Measurements from ENCODE around the gene GPR75. TPM values are rescaled to one million over a fixed set of nuclear protein-coding genes. Genes with fewer than 3 reads are reported as not detected.

The GPR75 gene
- total and polyA plus RNA-seq, 2 of the 13 experiments (the other 11 are each of a cell fraction or from before 2014, with no cell fraction given): 3.3 to 4.1 TPM

- ChIA-PET POLR2A (no interaction called here), CTCF (ENCODE audit: low intra/inter-chr PET ratio, low total read pairs) (no interaction called here)
- DNase-seq (ENCODE audit: low spot score): no peak
- H4K20me1 ChIP-seq (ENCODE audit: insufficient read depth, low read length): no peaks in the 10 kb centered on the region
- no peak for FAIRE-seq
- in situ Hi-C loops (cut with HindIII; ENCODE audit: extremely low pct_ligation_motif_present, low pct_unique_long_range_greater_than_20kb): no loop called here
- H3K4me1 ChIP-seq (ENCODE audit: insufficient read depth, low read length): 0 out of 2 replicates have a peak, but pooled peaks cover 6% of the 10 kb centered on the region
- no peak overlapping the region for H3K4me2 ChIP-seq (ENCODE audit: low read depth, low read length)
- H3K27ac ChIP-seq (ENCODE audit: extremely low read length, insufficient read depth, low read length): no peak overlapping the region
- H3K9ac ChIP-seq (ENCODE audit: insufficient read depth, low read depth, low read length): no peak overlapping the region
- H3K36me3 ChIP-seq (replicated peaks in 1 of 2; ENCODE audit: control insufficient read depth in 1 of 2, insufficient read depth in 2 of 2, low read length in 2 of 2): peaks cover 14 to 83% of the 10 kb centered on the region in 2 experiments
- BruUV-seq (replicated peaks): no TSS peak
- H3K4me3 ChIP-seq (replicated peaks in 1 of 3; ENCODE audit: insufficient read depth in 1 of 3, low read depth in 2 of 3, low read length in 3 of 3): no peak overlapping the region
- no peak overlapping the region for H2AFZ ChIP-seq (ENCODE audit: low read length)
- H3K79me2 ChIP-seq (ENCODE audit: insufficient read depth, low read length): no peaks in the 10 kb centered on the region
- no peaks in the 10 kb centered on the region for H3K27me3 ChIP-seq (ENCODE audit: control insufficient read depth in 1 of 2, insufficient read depth in 2 of 2, low read length in 2 of 2)
- ATAC-seq: no peak
- H3K9me3 ChIP-seq (ENCODE audit: low read length): no peaks in the 10 kb centered on the region
- intact Hi-C loops (cut with micrococcal nuclease; ENCODE audit: unreplicated experiment): no loop called here
- TF ChIP-seq CEBPB (IDR thresholded peaks at IDR 0.05; ENCODE audit: borderline replicate concordance, low read depth, low read length) (peak; percentile 49; the same call in 1 of the 2 replicates), ATF7 (IDR thresholded peaks at IDR 0.05) (peak; percentile 58; the same call in 1 of the 2 replicates), ATF7 (CRISPR knock-in tag; IDR thresholded peaks at IDR 0.05) (no peak), ASH2L (IDR thresholded peaks at IDR 0.05; ENCODE audit: insufficient read length, low read depth, low read length) (no peak), ZNF713 (CRISPR knock-in tag; IDR thresholded peaks at IDR 0.05) (no peak), FOSL2 (CRISPR knock-in tag; IDR thresholded peaks at IDR 0.05) (no peak), ZBTB1 (CRISPR knock-in tag; IDR thresholded peaks at IDR 0.05; ENCODE audit: borderline replicate concordance) (no peak), MTF2 (CRISPR knock-in tag; IDR thresholded peaks at IDR 0.05; ENCODE audit: borderline replicate concordance) (no peak), MTF1 (CRISPR knock-in tag; IDR thresholded peaks at IDR 0.05) (no peak), CREB1 (IDR thresholded peaks at IDR 0.05) (no peak), CREB1 (CRISPR knock-in tag; IDR thresholded peaks at IDR 0.05) (no peak), ZNF761 (CRISPR knock-in tag; conservative IDR thresholded peaks at IDR 0.05) (no peak), ATF7-NPFF (CRISPR knock-in tag; IDR thresholded peaks at IDR 0.05; ENCODE audit: low read depth) (no peak), MAFF (IDR thresholded peaks at IDR 0.05; ENCODE audit: low read depth, low read length) (peak; percentile 46; the same call in 1 of the 2 replicates), RFXAP (CRISPR knock-in tag; IDR thresholded peaks at IDR 0.05; ENCODE audit: borderline replicate concordance) (no peak), ZNF510 (CRISPR knock-in tag; IDR thresholded peaks at IDR 0.05; ENCODE audit: low read depth) (no peak), ZNF558 (CRISPR knock-in tag; IDR thresholded peaks at IDR 0.05; ENCODE audit: borderline replicate concordance) (no peak), RFX5 (IDR thresholded peaks at IDR 0.05; ENCODE audit: low read depth, low read length) (no peak), ZNF17 (CRISPR knock-in tag; IDR thresholded peaks at IDR 0.05) (no peak), CBX1 (IDR thresholded peaks at IDR 0.05; ENCODE audit: low read depth) (no peak), MAFK (conservative IDR thresholded peaks at IDR 0.05 in 1 of 2, IDR thresholded peaks at IDR 0.05 in 1 of 2; ENCODE audit: low read length in 2 of 2) (peak; percentile 57 to 61; a peak in 3 of 4 replicates), FOXJ3 (CRISPR knock-in tag; IDR thresholded peaks at IDR 0.05; ENCODE audit: borderline replicate concordance) (no peak), ZNF33B (CRISPR knock-in tag; IDR thresholded peaks at IDR 0.05) (no peak)
- TF ChIP-seq, protein P1, sequence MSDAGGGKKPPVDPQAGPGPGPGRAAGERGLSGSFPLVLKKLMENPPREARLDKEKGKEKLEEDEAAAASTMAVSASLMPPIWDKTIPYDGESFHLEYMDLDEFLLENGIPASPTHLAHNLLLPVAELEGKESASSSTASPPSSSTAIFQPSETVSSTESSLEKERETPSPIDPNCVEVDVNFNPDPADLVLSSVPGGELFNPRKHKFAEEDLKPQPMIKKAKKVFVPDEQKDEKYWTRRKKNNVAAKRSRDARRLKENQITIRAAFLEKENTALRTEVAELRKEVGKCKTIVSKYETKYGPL (CRISPR knock-in tag; IDR thresholded peaks at IDR 0.05): no peak
- TF ChIP-seq, protein P2, sequence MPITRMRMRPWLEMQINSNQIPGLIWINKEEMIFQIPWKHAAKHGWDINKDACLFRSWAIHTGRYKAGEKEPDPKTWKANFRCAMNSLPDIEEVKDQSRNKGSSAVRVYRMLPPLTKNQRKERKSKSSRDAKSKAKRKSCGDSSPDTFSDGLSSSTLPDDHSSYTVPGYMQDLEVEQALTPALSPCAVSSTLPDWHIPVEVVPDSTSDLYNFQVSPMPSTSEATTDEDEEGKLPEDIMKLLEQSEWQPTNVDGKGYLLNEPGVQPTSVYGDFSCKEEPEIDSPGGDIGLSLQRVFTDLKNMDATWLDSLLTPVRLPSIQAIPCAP (CRISPR knock-in tag; IDR thresholded peaks at IDR 0.05; ENCODE audit: low read depth): no peak
- TF ChIP-seq, protein P3, sequence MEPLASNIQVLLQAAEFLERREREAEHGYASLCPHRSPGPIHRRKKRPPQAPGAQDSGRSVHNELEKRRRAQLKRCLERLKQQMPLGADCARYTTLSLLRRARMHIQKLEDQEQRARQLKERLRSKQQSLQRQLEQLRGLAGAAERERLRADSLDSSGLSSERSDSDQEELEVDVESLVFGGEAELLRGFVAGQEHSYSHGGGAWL (CRISPR knock-in tag; IDR thresholded peaks at IDR 0.05): no peak
These were observed 46.6 kb downstream of the GPR75 start for GRCh38 chr2:53813151-53813550.
